ENCODE results near the gene RAB43. TPM values are rescaled to one million over a fixed set of nuclear protein-coding genes. Genes with fewer than 3 reads are reported as not detected.

RAB43 gene
- total RNA-seq, 1 experiment from 2014 or later: 13.5 TPM

GRCh38 chr3:129162729-129163579 is 41.4 kb upstream of the RAB43 start:
- ChIA-PET POLR2A (interaction anchor here (0.6 to 1.9 kb wide), 5 partner anchors 20 to 82 kb away, joined by 3 to 7 read pairs (median 3); partner anchors contain the start of genes CNBP and RAB43), CTCF (interaction anchor here (0.6 to 3.1 kb wide), 7 partner anchors 10 to 193 kb away, joined by 3 to 49 read pairs (median 5); partner anchors contain the start of gene CNBP), RAD21 (ENCODE audit: low non-redundant PET in 1 of 2, low total read pairs in 2 of 2, uncharacterized antibody in 2 of 2, unreplicated experiment in 2 of 2) (no interaction called here)
- DNase-seq (ENCODE audit: low read depth, low spot score) (no peak), ATAC-seq (no peak)
- Histone ChIP-seq H4K20me1 (ENCODE audit: insufficient read depth) (0 out of 2 replicates have a peak, but pooled peaks cover 5% of the 10 kb centered on the region), H3K36me3 (ENCODE audit: control insufficient read depth in 1 of 2, insufficient read depth in 2 of 2, low read length in 2 of 2) (peaks cover 18 to 22% of the 10 kb centered on the region in 2 experiments; a peak in 3 of 4 replicates), H3K9me2 (ENCODE audit: insufficient read depth) (no peaks in the 10 kb centered on the region), H3K9me3 (ENCODE audit: control insufficient read depth in 1 of 2, insufficient read depth in 1 of 2, low read depth in 1 of 2, low read length in 2 of 2) (no peaks in the 10 kb centered on the region), H3K4me3 (replicated peaks in 1 of 2; ENCODE audit: low read depth in 1 of 2, low read length in 2 of 2) (peak overlapping the region; percentile 79 to 95), H2AFZ (ENCODE audit: low read depth, low read length, poor library complexity, severe bottlenecking) (no peak overlapping the region), H3K4me1 (ENCODE audit: control insufficient read depth in 1 of 2, insufficient read depth in 2 of 2, low read length in 2 of 2) (peaks cover 10 to 22% of the 10 kb centered on the region in 2 experiments; a peak in 3 of 4 replicates), H3K9ac (ENCODE audit: low read length) (peak overlapping the region; percentile 82), H3K27me3 (ENCODE audit: insufficient read depth, low read length) (no peaks in the 10 kb centered on the region), H3K27ac (ENCODE audit: low read depth, low read length) (peak overlapping the region; percentile 85; the same call in 1 of the 2 replicates), H3K79me2 (ENCODE audit: insufficient read depth, low read length) (peaks cover 36% of the 10 kb centered on the region), H3K4me2 (ENCODE audit: low read length) (peak overlapping the region; percentile 89)
- TF ChIP-seq SP1 (IDR thresholded peaks at IDR 0.05; ENCODE audit: low read depth) (no peak), POLR2AphosphoS5 (IDR thresholded peaks at IDR 0.05; ENCODE audit: low read depth, low read length) (peak; percentile 39; the same call in 1 of the 2 replicates), CBX3 (IDR thresholded peaks at IDR 0.05; ENCODE audit: low read depth) (no peak), CTCF (IDR thresholded peaks at IDR 0.05 in 2 of 3, conservative IDR thresholded peaks at IDR 0.05 in 1 of 3; ENCODE audit: borderline replicate concordance in 1 of 3, insufficient read depth in 1 of 3, low read depth in 2 of 3, low read length in 2 of 3) (peak in 2 of 3 experiments; percentile 15 to 31; a peak in 3 of 6 replicates)
- intact Hi-C loops (cut with micrococcal nuclease): no loop called here
- BruUV-seq (replicated peaks): no TSS peak
